Lung microvascular endothelial cell (primary cell): ENCODE measurements around the gene CA10. TPM values are rescaled to one million over a fixed set of nuclear protein-coding genes. Genes with fewer than 3 reads are reported as not detected.

Experiments
- DNase-seq, 2 donors: peaks; one replicate each; pipeline versions ENCODE4 v3.0.0 to v3.0.0-alpha.2; 2010; ENCODE audit warnings: low read depth in 2 of 2
- total RNA-seq: library from RNA; depleted of rRNA; stranded (reverse); fragments of >200 nt; gene quantifications from 2 replicates; pipeline ENCODE4 v1.2.1, GENCODE V29; 2014

CA10 gene
- total RNA-seq, 1 donor from 2014 or later: not detected

GRCh38 chr17:51684214-51684613 lies 474.3 kb downstream of the CA10 start:
- DNase-seq: no peak

DNA sequence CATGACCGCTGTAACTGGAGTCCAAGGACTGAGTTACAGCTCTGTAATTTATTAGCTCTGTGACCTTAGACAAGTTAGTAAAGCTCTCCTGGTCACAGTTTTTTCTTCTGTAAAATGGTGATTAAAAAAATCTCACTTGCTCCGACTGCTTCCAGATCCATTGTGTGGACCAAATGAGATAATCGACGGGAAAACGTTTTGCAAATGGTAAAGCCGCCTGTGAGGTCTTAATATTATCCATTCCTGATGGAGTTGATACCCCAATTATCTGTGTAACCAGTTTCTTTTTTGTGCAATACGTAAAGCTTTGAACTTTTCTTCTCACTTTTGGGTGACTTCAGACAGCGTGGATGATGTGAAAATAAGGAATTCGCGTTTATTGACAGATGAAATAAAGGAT lies 475.2 kb downstream of the CA10 start:
- DNase-seq: no peak

DNA sequence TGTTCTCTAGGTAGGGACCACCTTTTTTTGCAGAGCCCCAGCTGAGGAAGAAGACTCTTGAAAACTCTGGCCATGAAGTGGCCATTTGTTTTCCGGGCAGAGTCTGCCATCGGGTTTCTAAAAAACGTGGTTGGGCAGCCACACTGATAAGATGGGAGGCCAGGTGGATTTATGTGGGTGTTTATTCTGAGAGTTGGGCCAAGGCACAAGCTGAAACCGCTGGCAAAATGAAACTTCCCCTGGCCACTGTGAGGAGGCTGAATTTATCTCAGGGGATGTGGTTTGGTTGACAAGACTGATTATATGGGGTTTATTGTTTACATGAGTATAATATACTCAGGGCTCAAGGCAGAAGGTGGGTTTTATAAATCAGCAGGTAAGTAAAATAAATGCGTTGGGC lies 476.4 kb downstream of the CA10 start:
- no peak for DNase-seq

DNA sequence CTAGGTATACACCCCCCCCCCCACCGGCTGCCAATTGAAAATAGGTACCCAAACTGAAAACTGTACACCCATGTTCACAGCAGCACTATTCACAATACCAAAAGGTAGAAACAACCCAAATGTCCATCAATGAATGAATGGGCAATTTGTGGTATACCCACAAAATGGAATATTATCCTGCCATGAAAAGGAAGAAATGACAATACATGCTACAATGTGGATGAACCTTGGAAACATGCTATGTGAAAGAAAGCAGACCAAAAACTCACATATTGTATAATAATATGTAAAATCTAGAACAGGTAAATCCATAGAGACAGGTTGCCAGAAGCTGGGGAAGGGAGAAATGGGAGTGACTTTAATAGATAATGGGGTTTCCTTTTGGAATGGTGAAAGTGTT lies 480.6 kb downstream of the CA10 start:
- DNase-seq: no peak

DNA sequence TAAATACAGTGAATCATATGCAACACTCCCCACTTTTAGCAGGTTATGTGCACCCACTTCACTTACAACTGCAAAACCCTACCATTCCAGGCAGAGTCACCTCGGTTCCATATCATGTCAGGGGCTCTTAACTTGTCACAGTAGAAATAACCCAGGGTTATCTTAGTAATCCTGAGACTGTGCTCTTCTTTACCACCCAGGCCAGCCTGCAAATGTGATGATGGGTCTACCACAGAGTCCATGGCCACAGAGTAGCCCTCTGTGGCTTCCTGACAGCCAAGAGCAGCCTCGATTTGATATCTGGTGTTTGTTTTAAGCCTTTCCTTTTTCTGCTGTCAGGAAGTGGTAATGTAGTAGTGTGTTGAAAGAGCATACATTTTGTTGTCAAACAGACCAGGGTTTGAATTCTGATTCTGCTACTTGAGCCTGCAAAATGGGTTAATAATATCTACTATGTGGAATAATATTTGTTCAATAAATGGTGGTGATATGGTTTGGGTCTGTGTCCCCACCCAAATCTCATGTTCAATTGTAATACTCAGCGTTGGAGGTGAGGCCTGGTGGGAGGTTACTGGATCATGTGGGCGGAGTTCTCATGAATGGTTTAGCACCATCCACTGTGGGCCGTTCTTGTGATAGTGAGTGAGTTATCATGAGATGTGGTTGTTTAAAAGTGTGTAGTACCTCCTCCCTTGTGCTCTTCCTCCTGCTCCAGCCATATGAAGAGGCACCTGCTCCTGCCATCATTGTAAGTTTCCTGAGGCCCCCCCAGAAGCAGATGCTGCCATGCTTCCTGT lies 481.6 kb downstream of the CA10 start:
- DNase-seq: no peak

DNA sequence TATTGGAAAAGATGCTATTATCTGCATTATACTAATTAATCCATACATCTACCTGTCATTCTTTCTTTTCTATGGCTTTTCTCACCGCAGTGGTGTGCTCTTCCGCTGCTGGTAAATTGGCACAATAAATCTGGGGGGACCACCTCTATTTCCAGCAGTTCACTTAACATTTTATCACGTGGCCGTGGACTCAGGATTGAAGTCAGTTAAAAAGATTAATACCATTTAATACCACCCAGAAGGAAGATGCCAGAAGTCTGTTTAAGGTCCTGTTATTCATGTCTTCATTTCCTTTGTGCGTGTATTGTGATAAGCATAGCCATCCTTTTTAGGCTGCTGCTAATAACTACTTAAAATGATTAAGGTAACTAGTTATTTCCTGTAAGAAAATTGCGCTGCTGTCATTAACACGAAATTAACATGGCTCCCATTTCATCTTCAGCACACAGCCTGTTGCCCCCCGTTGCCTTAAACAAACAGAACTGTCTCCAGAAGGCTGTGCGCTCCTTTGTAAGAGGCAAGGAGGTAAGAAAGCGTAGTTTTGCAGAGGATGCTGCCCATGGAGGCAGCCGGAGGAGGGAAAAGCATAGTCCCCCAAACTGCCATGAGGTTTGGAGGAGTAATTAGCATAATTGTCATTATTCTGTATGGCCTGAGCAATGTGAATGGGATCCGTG lies 483.8 kb downstream of the CA10 start:
- DNase-seq: no peak

DNA sequence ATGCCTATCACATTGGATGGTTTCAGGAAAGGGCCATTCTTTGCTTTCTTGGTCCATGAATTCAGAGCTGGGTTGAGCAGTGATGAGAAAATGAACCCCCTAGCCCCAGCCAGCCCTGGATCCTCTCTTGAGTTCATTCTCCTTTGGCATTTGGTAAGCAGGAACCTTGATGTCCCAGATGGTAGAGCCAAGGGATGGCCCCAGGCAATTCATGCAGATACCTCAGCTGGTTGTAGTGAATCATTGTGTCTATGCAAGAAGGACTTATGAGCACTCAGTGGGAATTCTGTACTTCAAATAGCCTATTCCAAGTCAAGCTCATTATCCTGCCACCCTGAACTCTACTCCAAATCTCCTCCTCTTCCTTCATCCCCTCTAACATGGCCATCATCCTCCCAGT lies 485.4 kb downstream of the CA10 start:
- no peak for DNase-seq

DNA sequence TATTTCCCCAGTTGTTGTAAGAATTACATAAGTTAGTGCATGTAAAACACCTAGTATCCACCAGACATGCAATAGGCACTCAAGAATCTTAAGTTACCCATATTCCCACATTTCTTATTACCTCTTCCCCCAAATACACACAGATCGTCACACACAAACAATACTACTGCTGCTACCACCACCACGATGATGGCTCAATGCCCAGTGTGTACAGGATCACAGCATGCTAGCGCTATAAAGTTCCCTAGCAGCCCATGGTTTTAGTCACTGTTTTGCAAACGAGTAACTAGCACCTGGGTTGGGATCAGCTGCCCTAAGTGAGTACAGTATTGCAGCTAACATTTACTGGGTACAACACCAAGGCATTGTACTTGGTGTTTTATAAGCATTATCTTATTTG lies 486.4 kb downstream of the CA10 start:
- DNase-seq: no peak

- DNase-seq: no peak
Measured at GRCh38 chr17:51670899-51671298, 487.6 kb downstream of the CA10 start.

- no peak for DNase-seq
Measured at GRCh38 chr17:51668963-51669246, 489.6 kb downstream of the CA10 start.

DNA sequence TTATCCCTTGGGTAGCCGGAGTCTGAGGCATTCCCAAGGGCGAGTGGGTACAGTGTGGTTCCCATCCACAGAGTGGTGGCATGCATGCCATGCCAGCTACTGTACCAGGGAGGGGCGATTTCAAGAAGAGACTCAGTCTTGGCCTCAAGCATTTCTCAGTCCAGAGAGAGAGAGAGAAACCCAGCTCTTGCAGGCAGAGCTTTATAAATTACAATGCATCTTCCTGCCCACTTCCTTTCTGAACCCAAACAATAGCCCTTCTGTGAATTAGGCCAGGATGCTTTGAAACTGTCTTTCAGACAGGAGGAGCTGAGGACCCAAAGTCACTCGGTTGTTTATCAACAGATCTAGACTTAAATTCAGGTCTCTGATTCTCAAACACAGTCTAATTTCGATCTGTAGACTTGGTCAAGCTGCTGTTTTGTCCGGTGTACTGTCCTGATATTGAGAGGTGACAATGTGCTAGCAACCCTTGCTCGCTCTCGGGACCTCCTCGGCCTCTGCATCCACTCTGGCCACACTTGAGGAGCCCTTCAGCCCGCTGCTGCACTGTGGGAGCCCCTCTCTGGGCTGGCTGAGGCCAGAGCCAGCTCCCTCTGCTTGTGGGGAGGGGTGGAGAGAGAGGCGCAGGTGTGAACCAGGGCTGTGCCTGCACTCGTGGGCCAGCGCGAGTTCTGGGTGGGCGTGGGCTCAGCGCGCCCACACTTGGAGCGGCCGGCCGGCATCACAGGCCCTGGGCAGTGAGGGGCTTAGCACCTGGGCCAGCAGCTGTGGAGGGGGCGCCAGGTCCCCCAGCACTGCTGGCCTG lies 490.2 kb downstream of the CA10 start:
- no peak for DNase-seq

DNA sequence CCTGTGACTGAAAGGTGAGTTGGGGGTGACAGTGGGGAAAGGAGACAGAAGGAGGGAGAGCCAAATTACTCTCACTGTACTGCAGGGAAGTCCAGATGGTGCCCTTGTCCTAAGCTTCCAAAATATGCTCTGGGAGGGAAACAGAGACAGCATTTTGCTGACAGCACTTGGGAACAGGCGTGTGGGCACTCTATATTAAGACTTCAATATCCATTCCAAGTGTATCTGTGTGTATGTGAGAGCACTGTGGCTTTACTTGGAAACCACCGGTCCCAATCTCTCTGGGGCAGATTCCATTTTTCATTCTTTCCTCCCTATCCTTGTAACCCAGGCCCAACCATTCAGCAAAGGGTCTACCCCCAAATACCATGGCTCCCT lies 490.8 kb downstream of the CA10 start:
- DNase-seq: no peak

GRCh38 chr17:51666971-51667705 lies 491.4 kb downstream of the CA10 start:
- no peak for DNase-seq

DNA sequence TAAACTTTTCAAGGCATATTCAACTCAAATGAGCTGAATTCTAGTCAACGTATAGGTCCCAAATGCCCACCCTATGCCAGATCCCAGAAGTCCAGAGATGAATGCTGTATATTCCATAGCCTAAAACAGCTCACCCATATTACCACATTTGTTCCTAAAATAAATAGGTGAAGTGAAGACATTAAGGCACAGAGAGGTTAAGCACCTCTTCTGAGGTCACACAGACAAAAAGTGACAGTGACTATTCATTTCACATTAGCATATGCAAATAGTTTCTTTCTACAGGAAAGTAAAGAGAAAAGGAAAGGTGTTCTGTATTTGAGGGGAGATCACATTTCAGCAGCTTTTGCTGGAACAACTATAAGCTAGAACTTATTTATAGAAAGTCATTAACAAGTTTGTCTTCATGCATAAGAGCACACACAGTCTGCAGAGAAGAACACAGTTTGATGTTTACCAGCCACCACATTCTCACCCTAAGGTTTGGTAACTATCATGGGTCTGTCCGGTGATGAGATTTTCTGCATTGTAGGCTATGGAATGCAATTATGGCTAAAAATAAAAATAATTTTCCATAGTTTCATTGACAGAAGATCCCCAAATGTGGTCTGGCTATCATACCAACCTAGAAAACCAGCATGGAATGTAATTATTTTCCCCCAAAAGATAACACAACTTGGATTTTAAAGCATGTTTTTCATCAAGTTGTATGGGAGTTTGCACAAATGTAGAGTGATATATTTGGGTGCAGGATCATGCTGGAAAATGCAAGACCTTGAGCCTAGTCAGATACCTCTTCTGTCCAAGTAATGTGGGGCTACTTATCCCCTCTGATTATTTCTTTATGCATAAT lies 496.1 kb downstream of the CA10 start:
- DNase-seq: no peak

DNA sequence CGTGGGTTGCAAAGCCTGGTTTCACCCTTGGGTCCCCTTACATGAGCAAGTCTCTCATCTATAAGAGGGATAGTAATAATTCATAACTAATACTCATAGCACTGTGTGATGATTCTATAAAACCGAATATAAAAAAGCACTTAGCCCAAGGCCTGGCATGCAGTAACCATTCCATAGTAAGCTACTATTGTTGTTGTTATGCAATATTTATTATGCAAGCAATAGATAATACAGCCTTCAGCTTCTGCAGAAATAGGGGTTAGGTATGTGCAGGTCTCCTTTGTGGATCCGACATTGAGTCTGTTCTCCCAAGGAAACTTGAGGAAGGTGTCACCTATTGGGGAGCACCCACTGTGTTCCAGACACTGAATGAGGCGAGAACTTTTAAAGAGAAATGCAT lies 497.1 kb downstream of the CA10 start:
- no peak for DNase-seq

DNA sequence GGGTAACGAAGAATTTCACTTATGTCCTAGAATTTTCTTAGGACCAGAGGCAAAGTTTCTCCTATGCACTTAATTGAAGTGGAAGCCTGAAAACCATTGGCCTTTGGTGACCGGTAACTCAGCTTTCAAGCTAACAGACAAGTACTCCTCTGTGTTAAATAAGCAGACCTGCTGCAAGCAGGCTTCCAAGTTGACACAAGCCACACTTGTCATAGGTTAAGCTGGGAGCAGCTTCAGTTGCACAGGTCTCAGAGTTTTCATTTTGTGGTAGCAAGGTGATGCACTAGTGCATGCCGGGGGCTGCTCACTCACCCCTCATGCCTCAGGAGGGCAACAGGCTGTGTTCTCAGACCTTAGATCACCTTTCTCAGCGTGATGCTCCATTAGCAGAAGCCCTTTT lies 498.2 kb downstream of the CA10 start:
- DNase-seq: no peak

- no peak for DNase-seq
Measured at GRCh38 chr17:51657224-51657623, 501.3 kb downstream of the CA10 start.

DNA sequence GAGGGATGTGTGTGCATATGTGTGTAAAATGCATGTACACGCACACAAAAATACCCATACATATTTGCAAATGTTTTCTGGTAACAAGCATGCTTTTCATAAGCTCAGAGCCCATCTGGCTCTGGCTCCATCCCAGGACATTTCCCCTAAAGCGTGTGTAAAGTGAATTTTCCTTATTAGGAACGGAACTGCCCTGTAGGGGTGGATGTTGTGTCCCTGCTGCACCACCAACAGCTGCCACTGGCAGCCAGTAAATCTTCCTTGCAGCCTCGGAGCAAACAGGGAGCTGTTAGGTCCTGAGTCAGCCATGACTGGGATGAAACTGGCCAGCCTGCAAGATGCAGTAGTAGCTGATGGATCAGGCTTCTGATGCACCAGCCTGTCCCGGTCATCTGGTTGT lies 504.6 kb downstream of the CA10 start:
- no peak for DNase-seq

DNA sequence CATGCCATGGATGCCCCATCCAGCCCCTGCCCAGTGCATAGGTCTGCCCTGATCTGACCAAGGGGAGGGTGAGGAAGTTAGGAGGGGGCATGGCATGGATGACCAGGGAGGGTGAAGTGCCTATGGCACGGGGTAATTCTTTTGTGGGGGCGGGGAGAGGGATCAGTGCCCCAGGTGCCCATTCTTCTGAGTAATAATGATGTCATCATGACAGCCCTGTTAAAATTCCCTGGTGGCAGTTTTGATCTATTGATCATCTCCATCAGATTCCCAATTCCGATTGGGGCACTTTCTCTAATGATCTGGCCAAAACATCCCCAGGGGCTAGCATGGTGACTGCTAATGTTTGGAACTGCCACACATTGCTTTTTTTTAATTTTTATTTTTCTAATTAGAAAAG lies 506.0 kb downstream of the CA10 start:
- no peak for DNase-seq

DNA sequence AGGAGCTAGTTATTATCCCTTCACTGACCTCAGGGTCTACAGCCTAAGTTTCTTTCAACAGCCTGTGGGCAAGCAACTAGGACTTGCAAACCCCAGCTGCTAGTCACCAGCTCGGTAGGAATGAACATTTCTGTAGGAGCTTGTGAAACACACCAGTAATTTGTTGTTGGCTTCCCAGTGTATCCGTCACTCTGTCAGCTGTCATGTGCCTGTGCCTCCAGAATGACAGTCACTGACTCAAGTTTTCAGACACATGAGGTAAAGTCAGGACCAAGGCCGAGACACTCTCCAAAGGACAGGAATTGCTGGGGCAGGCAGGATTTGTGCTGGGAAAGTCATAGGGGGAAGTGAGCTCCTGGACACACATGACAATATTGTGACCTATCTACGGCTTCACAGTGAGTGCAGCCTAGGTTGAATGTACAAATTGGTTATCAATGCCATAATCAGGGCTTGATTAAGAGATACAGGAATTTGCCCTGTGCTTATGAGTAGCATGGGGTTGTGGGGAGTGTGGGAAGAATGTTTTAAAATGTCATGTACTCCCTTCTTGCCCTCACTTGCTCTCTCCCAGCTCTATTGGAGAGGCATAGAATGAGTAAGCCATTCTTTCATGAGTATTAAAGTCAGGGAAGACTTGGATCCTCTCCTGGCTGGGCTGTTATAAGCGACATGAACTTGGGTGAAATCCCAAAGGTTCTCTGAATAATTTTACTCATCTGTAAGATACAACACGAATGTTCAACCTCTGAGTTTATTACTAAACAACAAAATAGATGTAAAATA lies 506.8 kb downstream of the CA10 start:
- no peak for DNase-seq
